PC-3 (cell line): ENCODE measurements around the gene CIROP. TPM values are rescaled to one million over a fixed set of nuclear protein-coding genes. Genes with fewer than 3 reads are reported as not detected.

Experiments
- ATAC-seq: fragments of 200-7000 bp; cut with Tn5 transposase; 2 replicates; pipeline ENCODE4 v1.9.1; 2020; ENCODE audit warnings: mild to moderate bottlenecking, moderate library complexity
- BruUV-seq: library from RNA; stranded (reverse); fragments of 400-500 nt; replicated peaks from 2 replicates; lab custom pipeline; 2021; lab: Mats Ljungman, UMichigan
- CTCF ChIA-PET: fragments of 300-600 bp; sonication (Branson Sonifier 250); formaldehyde crosslinking; loops from one replicate; lab custom pipeline; 2022; ENCODE audit warnings: antibody characterized with exemption; lab: Charles Lee
- POLR2A ChIA-PET: fragments of 300-600 bp; sonication (Branson Sonifier 250); formaldehyde crosslinking; loops from one replicate; lab custom pipeline; 2022; ENCODE audit warnings: antibody characterized with exemption; ENCODE audit not compliant: unreplicated experiment; lab: Charles Lee
- DNase-seq: peaks from one replicate; pipeline ENCODE4 v3.0.0-alpha.2; 2015
- H2AFZ ChIP-seq: fragments of 300-600 bp; sonication (generic); 2 replicates; pipeline ENCODE4 v1.6.0; 2016; ENCODE audit warnings: antibody characterized with exemption, low read length
- H3F3A ChIP-seq: fragments of 300-600 bp; sonication (generic); one replicate; pipeline ENCODE4 v1.6.0; 2017; ENCODE audit warnings: antibody characterized with exemption, low read length, control low read depth, mild to moderate bottlenecking; ENCODE audit not compliant: unreplicated experiment
- H3K27ac ChIP-seq: fragments of 300-600 bp; sonication (generic); 2 replicates; pipeline ENCODE4 v1.5.1; 2016; ENCODE audit warnings: mild to moderate bottlenecking, low read length
- H3K27me3 ChIP-seq: fragments of 300-600 bp; sonication (generic); 2 replicates; pipeline ENCODE4 v1.6.1; 2016; ENCODE audit warnings: low read length, mixed read lengths
- H3K36me3 ChIP-seq: fragments of 300-600 bp; sonication (generic); 2 replicates; pipeline ENCODE4 v1.6.1; 2016; ENCODE audit warnings: low read depth, mixed run types, low read length, mixed read lengths
- H3K4me1 ChIP-seq: fragments of 300-600 bp; sonication (generic); 2 replicates; pipeline ENCODE4 v1.5.1; 2016; ENCODE audit warnings: low read length; ENCODE audit not compliant: insufficient read depth
- H3K4me2 ChIP-seq: fragments of 300-600 bp; sonication (generic); 2 replicates; pipeline ENCODE4 v1.6.0; 2016; ENCODE audit warnings: low read length
- H3K4me3 ChIP-seq: fragments of 300-600 bp; sonication (generic); 2 replicates; pipeline ENCODE4 v1.5.1; 2016; ENCODE audit warnings: mild to moderate bottlenecking, low read length, mixed read lengths
- H3K79me2 ChIP-seq: fragments of 300-600 bp; sonication (generic); 2 replicates; pipeline ENCODE4 v1.6.1; 2017; ENCODE audit warnings: low read length, mixed read lengths
- H3K9ac ChIP-seq: fragments of 300-600 bp; sonication (generic); 2 replicates; pipeline ENCODE4 v1.6.0; 2016; ENCODE audit warnings: mild to moderate bottlenecking, low read length
- H3K9me2 ChIP-seq: fragments of 300-600 bp; sonication (generic); replicated peaks from 2 replicates; pipeline ENCODE4 v1.6.1; 2016; ENCODE audit warnings: mixed run types, low read length, mixed read lengths
- H3K9me3 ChIP-seq: fragments of 300-600 bp; sonication (generic); 2 replicates; pipeline ENCODE4 v1.6.1; 2016; ENCODE audit warnings: low read length, mixed read lengths
- H4K20me1 ChIP-seq: fragments of 300-600 bp; sonication (generic); 2 replicates; pipeline ENCODE4 v1.6.1; 2016; ENCODE audit warnings: low read length, mixed read lengths
- CTCF ChIP-seq: fragments of 300-600 bp; sonication (generic); conservative IDR thresholded peaks from 2 replicates; pipeline ENCODE4 v1.5.1; 2017; ENCODE audit warnings: antibody characterized with exemption, low read depth, mild to moderate bottlenecking, low read length
- EZH2 ChIP-seq: fragments of 300-600 bp; sonication (generic); IDR thresholded peaks from one replicate; pipeline ENCODE4 v1.6.1; 2017; ENCODE audit warnings: antibody characterized with exemption, mild to moderate bottlenecking, low read length; ENCODE audit not compliant: unreplicated experiment
- EZH2phosphoT487 ChIP-seq: fragments of 300-600 bp; sonication (generic); IDR thresholded peaks from 2 replicates; pipeline ENCODE4 v1.6.1; 2018; ENCODE audit warnings: mild to moderate bottlenecking, antibody characterized with exemption, low read length, borderline replicate concordance
- intact Hi-C: fragments of 100-400 bp; cut with micrococcal nuclease; formaldehyde crosslinking; loops from 2 replicates; pipeline ENCODE4 v1.9.0; 2023
- total RNA-seq: library from RNA; depleted of rRNA; stranded (reverse); fragments of >200 nt; gene quantifications from 2 replicates; pipeline ENCODE4 v1.2.3, GENCODE V29; 2014

CIROP gene
- total RNA-seq, 1 experiment from 2014 or later: not detected

GRCh38 chr14:23147676-23148075, 42.9 kb upstream of the CIROP start:
- Histone ChIP-seq H3F3A (no peaks in the 10 kb centered on the region), H3K9me3 (no peaks in the 10 kb centered on the region), H3K4me3 (no peak overlapping the region), H4K20me1 (no peaks in the 10 kb centered on the region), H3K36me3 (no peaks in the 10 kb centered on the region), H3K27ac (no peak overlapping the region), H3K9me2 (no peaks in the 10 kb centered on the region), H2AFZ (no peak overlapping the region), H3K9ac (no peak overlapping the region), H3K4me1 (no peaks in the 10 kb centered on the region; the same call in 1 of the 2 replicates), H3K4me2 (no peak overlapping the region), H3K27me3 (0 out of 2 replicates have a peak, but pooled peaks cover 12% of the 10 kb centered on the region), H3K79me2 (no peaks in the 10 kb centered on the region)
- POLR2A ChIA-PET: no interaction called here
- TF ChIP-seq CTCF: no peak
- TF ChIP-seq EZH2phosphoT487: no peak
- no peak for TF ChIP-seq EZH2
- ATAC-seq: 0 out of 2 replicates have a peak, but pooled peaks have one; percentile 22
- intact Hi-C loops: no loop called here
- BruUV-seq: no TSS peak
- DNase-seq: peak; percentile 61
- CTCF ChIA-PET: no interaction called here

GRCh38 chr14:23146980-23147379, 42.2 kb upstream of the CIROP start:
- Histone ChIP-seq H3K79me2 (no peaks in the 10 kb centered on the region), H3K9me2 (no peaks in the 10 kb centered on the region), H3K27me3 (0 out of 2 replicates have a peak, but pooled peaks cover 12% of the 10 kb centered on the region), H3K4me3 (no peak overlapping the region), H3K4me1 (no peaks in the 10 kb centered on the region; the same call in 1 of the 2 replicates), H3K4me2 (no peak overlapping the region), H4K20me1 (no peaks in the 10 kb centered on the region), H3K36me3 (no peaks in the 10 kb centered on the region), H2AFZ (no peak overlapping the region), H3K9ac (no peak overlapping the region), H3K27ac (no peak overlapping the region), H3F3A (no peaks in the 10 kb centered on the region), H3K9me3 (no peaks in the 10 kb centered on the region)
- DNase-seq: no peak
- ChIA-PET POLR2A (no interaction called here), CTCF (no interaction called here)
- TF ChIP-seq CTCF (no peak), EZH2 (no peak), EZH2phosphoT487 (no peak)
- ATAC-seq: no peak
- no TSS peak for BruUV-seq
- intact Hi-C loops: no loop called here

- Histone ChIP-seq H3K9ac (no peak overlapping the region), H3K79me2 (no peaks in the 10 kb centered on the region), H3K27ac (no peak overlapping the region), H3K4me2 (no peak overlapping the region), H3K9me3 (no peaks in the 10 kb centered on the region), H3F3A (no peaks in the 10 kb centered on the region), H3K9me2 (no peaks in the 10 kb centered on the region), H3K27me3 (0 out of 2 replicates have a peak, but pooled peaks cover 12% of the 10 kb centered on the region), H3K4me1 (no peaks in the 10 kb centered on the region; the same call in 1 of the 2 replicates), H3K4me3 (no peak overlapping the region), H3K36me3 (no peaks in the 10 kb centered on the region), H2AFZ (no peak overlapping the region), H4K20me1 (no peaks in the 10 kb centered on the region)
- CTCF ChIA-PET: no interaction called here
- TF ChIP-seq EZH2phosphoT487: no peak
- no TSS peak for BruUV-seq
- POLR2A ChIA-PET: no interaction called here
- intact Hi-C loops: no loop called here
- DNase-seq (no peak), ATAC-seq (no peak)
Measured at GRCh38 chr14:23146351-23146910, 41.6 kb upstream of the CIROP start.
